ENCODE data around the gene CSK. TPM values are rescaled to one million over a fixed set of nuclear protein-coding genes. Genes with fewer than 3 reads are reported as not detected.

The CSK gene
- total and polyA plus RNA-seq, 2 experiments from 2014 or later, result 13.6 to 27.5 TPM

DNA sequence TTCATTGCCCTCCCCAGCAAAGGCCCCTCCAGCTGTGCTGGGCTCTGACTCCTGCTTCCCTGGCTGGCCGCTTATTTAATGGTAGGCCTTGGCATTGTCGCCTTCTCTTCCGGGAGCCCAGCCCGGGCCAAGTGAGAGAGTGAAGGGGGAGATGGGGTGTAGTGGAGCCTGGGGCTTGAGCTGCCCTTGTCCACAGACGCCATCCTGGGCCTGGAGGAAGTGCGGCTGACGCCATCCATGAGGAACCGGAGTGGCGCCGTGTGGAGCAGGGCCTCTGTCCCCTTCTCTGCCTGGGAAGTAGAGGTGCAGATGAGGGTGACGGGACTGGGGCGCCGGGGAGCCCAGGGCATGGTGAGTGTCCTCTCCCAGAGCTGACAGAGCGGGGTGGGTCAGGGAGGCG lies 34.1 kb downstream of the CSK start (continued):
- no peak for TF ChIP-seq ZNF462 (CRISPR knock-in tag; IDR thresholded peaks at IDR 0.05)
- TF ChIP-seq STAT1 (IDR thresholded peaks at IDR 0.05; ENCODE audit: unreplicated experiment), result no peak
- TF ChIP-seq, protein P1, sequence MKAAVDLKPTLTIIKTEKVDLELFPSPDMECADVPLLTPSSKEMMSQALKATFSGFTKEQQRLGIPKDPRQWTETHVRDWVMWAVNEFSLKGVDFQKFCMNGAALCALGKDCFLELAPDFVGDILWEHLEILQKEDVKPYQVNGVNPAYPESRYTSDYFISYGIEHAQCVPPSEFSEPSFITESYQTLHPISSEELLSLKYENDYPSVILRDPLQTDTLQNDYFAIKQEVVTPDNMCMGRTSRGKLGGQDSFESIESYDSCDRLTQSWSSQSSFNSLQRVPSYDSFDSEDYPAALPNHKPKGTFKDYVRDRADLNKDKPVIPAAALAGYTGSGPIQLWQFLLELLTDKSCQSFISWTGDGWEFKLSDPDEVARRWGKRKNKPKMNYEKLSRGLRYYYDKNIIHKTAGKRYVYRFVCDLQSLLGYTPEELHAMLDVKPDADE (IDR thresholded peaks at IDR 0.05), result no peak
- TF ChIP-seq NANOG (IDR thresholded peaks at IDR 0.05; ENCODE audit: borderline replicate concordance), result no peak
- no peak for TF ChIP-seq EZH2phosphoT487 (IDR thresholded peaks at IDR 0.05; ENCODE audit: unreplicated experiment)
- no peak for TF ChIP-seq CREB1 (CRISPR knock-in tag; IDR thresholded peaks at IDR 0.05; ENCODE audit: low read depth)
- no peak for TF ChIP-seq ZNF331 (CRISPR knock-in tag; IDR thresholded peaks at IDR 0.05; ENCODE audit: low read depth)
- no peak for TF ChIP-seq REST (IDR thresholded peaks at IDR 0.05; ENCODE audit: unreplicated experiment)
- no peak for TF ChIP-seq JUNB (IDR thresholded peaks at IDR 0.05; ENCODE audit: unreplicated experiment)

All from GM23338 (cell line).